Suprapubic skin (tissue), 3 donors: ENCODE measurements around the gene PFN3.

Experiments
- EP300 ChIP-seq: sonication (generic); formaldehyde crosslinking; IDR thresholded peaks from one replicate; pipeline ENCODE4 v1.6.1; 2017; ENCODE audit warnings: antibody characterized with exemption
- POLR2A ChIP-seq, 2 donors: fragments of 450-650 bp; IDR thresholded peaks; one replicate each; pipeline ENCODE4 v1.6.1; 2017; ENCODE audit warnings: antibody characterized with exemption in 2 of 2, mild to moderate bottlenecking in 2 of 2, moderate library complexity in 2 of 2
- TF ChIP-seq, protein P1 (sequence below), 2 donors: fragments of 200-600 bp in 1 of 2; fragments of 450-650 bp in 1 of 2; sonication (generic) in 1 of 2; IDR thresholded peaks; one replicate each; pipeline ENCODE4 v1.5.1; 2016 to 2019; ENCODE audit warnings: antibody characterized with exemption in 2 of 2, mild to moderate bottlenecking in 1 of 2, moderate library complexity in 1 of 2

DNA sequence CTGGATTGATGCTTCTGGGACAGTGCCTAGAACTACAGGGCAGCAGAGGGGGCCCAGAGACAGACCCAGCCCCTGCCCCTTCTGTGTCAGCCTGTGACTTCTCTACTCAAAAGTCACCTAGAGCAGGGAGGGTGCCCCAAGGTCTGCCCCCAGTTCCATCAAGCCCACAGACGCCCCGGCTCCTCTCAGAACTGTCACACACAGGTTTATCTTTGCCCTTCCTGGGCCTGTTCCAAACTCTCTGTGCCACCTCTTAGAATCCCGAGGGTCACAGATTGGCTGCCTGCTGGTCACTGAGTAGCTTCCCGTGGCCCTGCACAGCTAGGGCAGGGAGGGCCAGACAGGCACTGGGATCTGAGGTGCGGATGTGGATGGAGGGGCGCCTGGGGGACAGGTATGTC, 41.0 kb downstream of the PFN3 start:
- TF ChIP-seq, protein P1, sequence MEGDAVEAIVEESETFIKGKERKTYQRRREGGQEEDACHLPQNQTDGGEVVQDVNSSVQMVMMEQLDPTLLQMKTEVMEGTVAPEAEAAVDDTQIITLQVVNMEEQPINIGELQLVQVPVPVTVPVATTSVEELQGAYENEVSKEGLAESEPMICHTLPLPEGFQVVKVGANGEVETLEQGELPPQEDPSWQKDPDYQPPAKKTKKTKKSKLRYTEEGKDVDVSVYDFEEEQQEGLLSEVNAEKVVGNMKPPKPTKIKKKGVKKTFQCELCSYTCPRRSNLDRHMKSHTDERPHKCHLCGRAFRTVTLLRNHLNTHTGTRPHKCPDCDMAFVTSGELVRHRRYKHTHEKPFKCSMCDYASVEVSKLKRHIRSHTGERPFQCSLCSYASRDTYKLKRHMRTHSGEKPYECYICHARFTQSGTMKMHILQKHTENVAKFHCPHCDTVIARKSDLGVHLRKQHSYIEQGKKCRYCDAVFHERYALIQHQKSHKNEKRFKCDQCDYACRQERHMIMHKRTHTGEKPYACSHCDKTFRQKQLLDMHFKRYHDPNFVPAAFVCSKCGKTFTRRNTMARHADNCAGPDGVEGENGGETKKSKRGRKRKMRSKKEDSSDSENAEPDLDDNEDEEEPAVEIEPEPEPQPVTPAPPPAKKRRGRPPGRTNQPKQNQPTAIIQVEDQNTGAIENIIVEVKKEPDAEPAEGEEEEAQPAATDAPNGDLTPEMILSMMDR (IDR thresholded peaks at IDR 0.05), result no peak
- TF ChIP-seq EP300 (no peak), POLR2A (IDR thresholded peaks at IDR 0.05) (no peak)
